ENCODE data around the gene UACA.
A peak's percentile ranks its signal among the peaks of the same experiment; 100 is the strongest.

Gene UACA

GRCh38 chr15:70646169-70646568, 117.2 kb downstream of the UACA start:
- no peak for TF ChIP-seq TAF1 (IDR thresholded peaks at IDR 0.05; ENCODE audit: low read depth, low read length)
- TF ChIP-seq POLR2AphosphoS5 (IDR thresholded peaks at IDR 0.05; ENCODE audit: low read depth, low read length), result no peak
- no peak for TF ChIP-seq PAX5 (IDR thresholded peaks at IDR 0.05; ENCODE audit: insufficient read depth, low read length, severe bottlenecking)
- no peak for TF ChIP-seq POLR2A (IDR thresholded peaks at IDR 0.05; ENCODE audit: low read depth, low read length)
- no peak for TF ChIP-seq POU2F2 (IDR thresholded peaks at IDR 0.05; ENCODE audit: low read depth, low read length)
- TF ChIP-seq SPI1 (IDR thresholded peaks at IDR 0.05; ENCODE audit: low read depth, low read length), result no peak
- no peak for FAIRE-seq

GRCh38 chr15:70643783-70644125, 119.6 kb downstream of the UACA start:
- DNase-seq (ENCODE audit: insufficient read length, low spot score) (no peak), FAIRE-seq (no peak)
- no peak for TF ChIP-seq POLR2AphosphoS5 (IDR thresholded peaks at IDR 0.05; ENCODE audit: low read depth, low read length)
- no peak for TF ChIP-seq SPI1 (IDR thresholded peaks at IDR 0.05; ENCODE audit: low read depth, low read length)
- TF ChIP-seq POLR2A (IDR thresholded peaks at IDR 0.05; ENCODE audit: low read depth, low read length), result no peak
- TF ChIP-seq POU2F2 (IDR thresholded peaks at IDR 0.05; ENCODE audit: low read depth, low read length), result no peak
- no peak for TF ChIP-seq PAX5 (IDR thresholded peaks at IDR 0.05; ENCODE audit: insufficient read depth, low read length, severe bottlenecking)
- TF ChIP-seq TAF1 (IDR thresholded peaks at IDR 0.05; ENCODE audit: low read depth, low read length), result no peak

More at GRCh38 chr15:70646169-70646568, 117.2 kb downstream of the UACA start:
- no peak for DNase-seq (ENCODE audit: insufficient read length, low spot score)

DNA sequence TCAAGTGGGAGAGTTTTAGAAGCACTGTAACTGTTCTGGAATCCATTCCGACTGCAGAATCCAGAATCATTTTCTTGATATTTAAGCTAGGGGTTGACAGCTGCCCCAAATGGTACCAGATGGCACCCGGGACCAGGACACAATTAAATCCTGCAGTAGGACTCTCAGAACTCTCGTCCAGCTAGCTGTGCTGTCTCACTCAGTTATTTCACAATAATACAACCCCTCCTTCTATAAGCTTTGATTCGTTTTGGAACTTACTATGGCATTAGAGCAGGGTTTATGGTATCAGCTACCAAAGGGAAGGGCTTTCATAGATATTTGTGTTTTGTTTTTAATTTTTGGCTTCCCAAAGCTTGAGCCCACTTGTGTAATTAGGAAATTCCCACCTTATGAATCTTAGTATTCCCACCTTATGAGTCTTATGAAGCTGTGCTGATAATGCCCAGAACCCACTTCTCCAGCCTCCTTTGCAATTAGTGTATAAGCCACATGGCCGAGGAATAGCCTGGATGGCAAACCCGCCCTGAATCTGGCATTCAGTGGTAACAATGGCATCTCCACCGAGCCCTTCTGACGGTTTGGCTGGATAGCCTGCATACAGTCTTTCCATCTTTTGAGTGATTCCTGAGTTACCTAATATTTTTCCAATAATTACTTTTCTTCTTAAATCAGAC, 120.1 kb downstream of the UACA start:
- TF ChIP-seq TAF1 (IDR thresholded peaks at IDR 0.05; ENCODE audit: low read depth, low read length) (no peak), POLR2AphosphoS5 (IDR thresholded peaks at IDR 0.05; ENCODE audit: low read depth, low read length) (no peak), SPI1 (IDR thresholded peaks at IDR 0.05; ENCODE audit: low read depth, low read length) (no peak), POLR2A (IDR thresholded peaks at IDR 0.05; ENCODE audit: low read depth, low read length) (no peak), PAX5 (IDR thresholded peaks at IDR 0.05; ENCODE audit: insufficient read depth, low read length, severe bottlenecking) (no peak), POU2F2 (IDR thresholded peaks at IDR 0.05; ENCODE audit: low read depth, low read length) (no peak)
- DNase-seq (ENCODE audit: insufficient read length, low spot score) (no peak), FAIRE-seq (no peak)

GRCh38 chr15:70636540-70637165, 126.7 kb downstream of the UACA start:
- FAIRE-seq, result peak; percentile 13
- DNase-seq (ENCODE audit: insufficient read length, low spot score), result no peak
- TF ChIP-seq SPI1 (IDR thresholded peaks at IDR 0.05; ENCODE audit: low read depth, low read length) (no peak), POLR2A (IDR thresholded peaks at IDR 0.05; ENCODE audit: low read depth, low read length) (no peak), PAX5 (IDR thresholded peaks at IDR 0.05; ENCODE audit: insufficient read depth, low read length, severe bottlenecking) (no peak), POU2F2 (IDR thresholded peaks at IDR 0.05; ENCODE audit: low read depth, low read length) (no peak), TAF1 (IDR thresholded peaks at IDR 0.05; ENCODE audit: low read depth, low read length) (no peak), POLR2AphosphoS5 (IDR thresholded peaks at IDR 0.05; ENCODE audit: low read depth, low read length) (no peak)

DNA sequence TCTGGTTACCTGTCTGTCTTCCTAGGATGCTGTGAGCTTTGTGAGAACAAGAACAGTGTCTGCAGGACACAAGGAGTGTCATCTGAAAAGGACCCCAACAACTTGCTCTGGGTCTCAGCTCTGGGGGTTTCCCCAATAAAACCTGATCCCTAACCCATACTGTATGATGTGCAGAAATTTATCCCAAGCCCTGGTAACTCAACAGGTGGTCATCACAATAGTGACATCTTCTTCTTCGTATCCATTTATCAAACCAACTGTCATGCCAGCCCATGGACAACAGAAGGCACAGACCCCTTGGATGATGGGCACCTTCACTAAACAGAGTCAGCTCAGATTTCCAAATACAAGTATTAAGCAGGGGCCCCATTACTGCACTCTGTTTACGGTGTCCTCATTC, 127.5 kb downstream of the UACA start:
- TF ChIP-seq POLR2A (IDR thresholded peaks at IDR 0.05; ENCODE audit: low read depth, low read length) (no peak), TAF1 (IDR thresholded peaks at IDR 0.05; ENCODE audit: low read depth, low read length) (no peak), POLR2AphosphoS5 (IDR thresholded peaks at IDR 0.05; ENCODE audit: low read depth, low read length) (no peak), PAX5 (IDR thresholded peaks at IDR 0.05; ENCODE audit: insufficient read depth, low read length, severe bottlenecking) (no peak), SPI1 (IDR thresholded peaks at IDR 0.05; ENCODE audit: low read depth, low read length) (no peak), POU2F2 (IDR thresholded peaks at IDR 0.05; ENCODE audit: low read depth, low read length) (no peak)
- DNase-seq (ENCODE audit: insufficient read length, low spot score) (no peak), FAIRE-seq (no peak)

DNA sequence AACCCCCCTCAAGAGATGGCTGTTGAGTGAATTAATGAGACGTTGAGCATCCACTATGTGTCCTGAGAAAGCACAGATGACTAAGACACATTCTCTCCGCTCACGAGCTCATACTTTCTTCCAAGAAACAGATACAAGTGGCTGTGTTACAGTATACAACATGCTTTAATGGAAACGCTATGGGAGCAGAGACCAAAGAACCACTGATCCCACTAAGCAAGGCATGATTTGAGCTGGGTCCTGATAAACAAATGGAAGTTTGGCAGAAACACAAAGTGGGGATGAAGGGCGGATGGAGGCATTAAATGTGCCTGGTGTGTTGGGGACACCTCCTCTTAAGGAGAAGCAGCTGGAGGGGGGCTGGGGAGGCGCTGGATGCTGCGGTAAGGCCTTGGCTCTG, 129.4 kb downstream of the UACA start:
- DNase-seq (ENCODE audit: insufficient read length, low spot score) (no peak), FAIRE-seq (no peak)
- TF ChIP-seq POLR2AphosphoS5 (IDR thresholded peaks at IDR 0.05; ENCODE audit: low read depth, low read length) (no peak), POLR2A (IDR thresholded peaks at IDR 0.05; ENCODE audit: low read depth, low read length) (no peak), PAX5 (IDR thresholded peaks at IDR 0.05; ENCODE audit: insufficient read depth, low read length, severe bottlenecking) (no peak), SPI1 (IDR thresholded peaks at IDR 0.05; ENCODE audit: low read depth, low read length) (no peak), TAF1 (IDR thresholded peaks at IDR 0.05; ENCODE audit: low read depth, low read length) (no peak), POU2F2 (IDR thresholded peaks at IDR 0.05; ENCODE audit: low read depth, low read length) (no peak)

DNA sequence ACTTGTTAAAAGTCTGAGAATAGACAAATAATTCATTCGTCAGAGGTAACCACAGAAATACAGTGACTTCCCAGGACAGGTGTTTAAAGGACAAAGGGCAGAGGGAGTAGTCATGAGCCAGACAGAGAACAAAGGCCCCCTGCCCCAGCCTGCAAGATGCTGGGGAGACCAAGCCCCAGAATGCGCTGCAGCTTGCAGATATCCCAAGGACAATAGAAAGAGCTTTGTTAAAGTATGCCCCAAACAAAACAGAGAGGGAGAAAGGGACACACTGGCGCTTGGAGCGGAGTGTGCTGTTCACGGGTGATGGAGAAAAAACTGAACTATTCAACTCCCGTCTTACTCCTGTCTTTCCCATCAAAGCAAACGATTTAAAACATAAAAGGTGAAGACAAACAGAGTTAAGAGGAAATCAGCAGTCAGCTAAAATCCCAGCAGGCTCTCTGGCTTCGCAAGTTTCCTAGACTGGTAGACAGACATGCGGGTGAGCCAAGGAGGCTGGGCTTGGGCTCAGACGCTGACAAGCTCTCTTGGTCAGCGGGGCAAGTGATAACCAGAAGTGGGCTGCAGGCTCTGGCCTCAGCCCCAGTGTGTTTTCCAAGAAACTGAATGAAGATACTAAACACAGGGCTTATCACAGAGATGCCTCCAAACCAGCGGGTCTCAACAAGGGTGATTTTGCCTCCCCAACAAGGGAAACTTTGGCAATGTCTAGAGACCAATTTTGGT, 130.1 kb downstream of the UACA start:
- no peak for FAIRE-seq
- TF ChIP-seq POU2F2 (IDR thresholded peaks at IDR 0.05; ENCODE audit: low read depth, low read length), result no peak
- TF ChIP-seq SPI1 (IDR thresholded peaks at IDR 0.05; ENCODE audit: low read depth, low read length), result no peak
- no peak for TF ChIP-seq PAX5 (IDR thresholded peaks at IDR 0.05; ENCODE audit: insufficient read depth, low read length, severe bottlenecking)
- no peak for TF ChIP-seq POLR2A (IDR thresholded peaks at IDR 0.05; ENCODE audit: low read depth, low read length)
- TF ChIP-seq POLR2AphosphoS5 (IDR thresholded peaks at IDR 0.05; ENCODE audit: low read depth, low read length), result no peak
- no peak for TF ChIP-seq TAF1 (IDR thresholded peaks at IDR 0.05; ENCODE audit: low read depth, low read length)
- no peak for DNase-seq (ENCODE audit: insufficient read length, low spot score)

DNA sequence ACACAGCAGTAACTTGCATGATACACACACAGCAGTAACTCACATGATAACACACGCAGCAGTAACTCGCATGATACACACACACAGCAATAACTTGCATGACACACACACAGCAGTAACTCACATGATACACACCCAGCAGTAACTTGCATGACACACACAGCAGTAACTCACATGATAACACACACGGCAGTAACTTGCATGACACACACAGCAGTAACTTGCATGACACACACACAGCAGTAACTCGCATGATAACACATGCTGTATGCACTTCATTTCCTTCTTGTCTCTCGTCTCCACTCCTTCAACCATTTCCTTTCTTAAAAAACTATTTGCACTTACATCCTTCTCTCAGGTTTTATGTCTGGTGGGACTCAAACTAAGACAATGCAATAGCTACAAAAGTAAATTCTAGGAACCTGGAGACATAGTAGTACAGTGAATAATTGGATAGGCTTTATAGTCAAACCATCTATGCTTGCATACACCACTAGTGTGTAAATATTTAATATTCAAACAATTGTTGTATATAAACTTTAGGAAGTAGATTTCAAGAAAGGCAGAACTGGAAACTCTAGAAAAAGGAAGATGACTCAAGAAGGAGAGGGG, 130.8 kb downstream of the UACA start:
- DNase-seq (ENCODE audit: insufficient read length, low spot score), result no peak
- peak; percentile 86 for FAIRE-seq
- TF ChIP-seq TAF1 (IDR thresholded peaks at IDR 0.05; ENCODE audit: low read depth, low read length) (no peak), SPI1 (IDR thresholded peaks at IDR 0.05; ENCODE audit: low read depth, low read length) (no peak), POLR2AphosphoS5 (IDR thresholded peaks at IDR 0.05; ENCODE audit: low read depth, low read length) (no peak), PAX5 (IDR thresholded peaks at IDR 0.05; ENCODE audit: insufficient read depth, low read length, severe bottlenecking) (no peak), POLR2A (IDR thresholded peaks at IDR 0.05; ENCODE audit: low read depth, low read length) (no peak), POU2F2 (IDR thresholded peaks at IDR 0.05; ENCODE audit: low read depth, low read length) (no peak)

DNA sequence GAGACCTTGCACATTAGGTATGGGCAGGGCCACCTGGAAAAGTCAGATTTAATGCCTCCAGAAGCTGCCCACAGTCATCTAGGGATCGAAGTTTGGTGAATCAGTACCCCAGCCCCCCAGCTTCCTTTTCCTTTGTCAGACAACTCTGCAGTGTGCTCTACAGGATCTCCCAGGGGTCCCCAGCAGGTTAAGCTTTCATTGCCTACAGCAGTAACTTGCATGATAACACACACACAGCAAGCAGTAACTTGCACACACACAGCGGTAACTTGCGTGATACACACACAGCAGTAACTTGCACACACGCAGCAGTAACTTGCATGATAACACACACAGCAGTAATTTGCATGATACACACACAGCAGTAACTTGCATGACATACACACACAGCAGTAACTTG, 131.3 kb downstream of the UACA start:
- DNase-seq (ENCODE audit: insufficient read length, low spot score) (no peak), FAIRE-seq (no peak)
- TF ChIP-seq POLR2AphosphoS5 (IDR thresholded peaks at IDR 0.05; ENCODE audit: low read depth, low read length) (no peak), SPI1 (IDR thresholded peaks at IDR 0.05; ENCODE audit: low read depth, low read length) (no peak), PAX5 (IDR thresholded peaks at IDR 0.05; ENCODE audit: insufficient read depth, low read length, severe bottlenecking) (no peak), POLR2A (IDR thresholded peaks at IDR 0.05; ENCODE audit: low read depth, low read length) (no peak)

Measured in GM12891 (cell line).